ENCODE results near the gene TARBP2. TPM values are rescaled to one million over a fixed set of nuclear protein-coding genes. Genes with fewer than 3 reads are reported as not detected.
A peak's percentile ranks its signal among the peaks of the same experiment; 100 is the strongest.

Gene TARBP2
- total RNA-seq, 1 experiment from 2014 or later: 20.7 TPM

DNA sequence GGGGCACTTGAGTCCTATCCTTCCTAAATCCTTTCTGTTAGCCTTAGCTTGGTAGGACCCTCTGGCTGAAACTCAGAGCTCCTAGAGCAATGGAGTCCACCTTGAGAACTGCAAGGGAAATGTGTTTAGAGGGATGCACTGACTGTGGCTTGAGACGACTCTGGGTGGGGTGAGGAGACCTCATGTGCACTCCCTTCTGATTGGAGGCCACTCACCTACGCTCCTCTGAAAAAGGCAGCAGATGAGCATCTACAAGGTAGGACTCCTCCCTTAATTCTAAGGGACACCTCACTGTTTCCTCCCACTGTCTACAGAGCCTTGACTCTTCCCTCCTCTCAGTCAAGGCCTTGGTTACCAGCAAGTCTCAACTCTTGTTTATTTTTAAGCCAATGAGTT, 2.9 kb upstream of the TARBP2 start:
- intact Hi-C loops (cut with micrococcal nuclease; ENCODE audit: unreplicated experiment): no loop called here
- H3K27ac Mint-ChIP-seq (ENCODE audit: unreplicated experiment): no peak overlapping the region
- no TSS peak for BruUV-seq (replicated peaks)
- peaks cover 10% of the 10 kb centered on the region for H3K27me3 Mint-ChIP-seq (ENCODE audit: unreplicated experiment)
- TF ChIP-seq CTCF (IDR thresholded peaks at IDR 0.05; ENCODE audit: unreplicated experiment): no peak
- no peaks in the 10 kb centered on the region for H3K9me3 Mint-ChIP-seq (ENCODE audit: low read depth, unreplicated experiment)
- no peak for DNase-seq
- H3K4me1 Mint-ChIP-seq (ENCODE audit: low read depth, unreplicated experiment): peaks cover 40% of the 10 kb centered on the region
- CTCF ChIA-PET: no interaction called here
- H3K4me3 Mint-ChIP-seq (ENCODE audit: low read depth, unreplicated experiment): peak overlapping the region; percentile 76
- peaks cover 44% of the 10 kb centered on the region for H3K36me3 Mint-ChIP-seq (ENCODE audit: insufficient read depth, unreplicated experiment)

GRCh38 chr12:53499266-53500141, 1.6 kb upstream of the TARBP2 start, which contains the start of gene MAP3K12:
TSS of gene MAP3K12 (minus strand) at chr12:53499458. CDS start at chr12:53487391, 12,067 bp downstream.
- Mint-ChIP-seq H3K27me3 (ENCODE audit: unreplicated experiment) (peaks cover 10% of the 10 kb centered on the region), H3K36me3 (ENCODE audit: insufficient read depth, unreplicated experiment) (peaks cover 43% of the 10 kb centered on the region), H3K4me3 (ENCODE audit: low read depth, unreplicated experiment) (peak within 1 kb of the TSS; percentile 76), H3K9me3 (ENCODE audit: low read depth, unreplicated experiment) (no peaks in the 10 kb centered on the region), H3K27ac (ENCODE audit: unreplicated experiment) (peak within 1 kb of the TSS; percentile 62), H3K4me1 (ENCODE audit: low read depth, unreplicated experiment) (peaks cover 29% of the 10 kb centered on the region)
- peak; percentile 32 for DNase-seq
- no peak for TF ChIP-seq CTCF (IDR thresholded peaks at IDR 0.05; ENCODE audit: unreplicated experiment)
- intact Hi-C loops (cut with micrococcal nuclease; ENCODE audit: unreplicated experiment): no loop called here
- BruUV-seq (replicated peaks): no TSS peak
- CTCF ChIA-PET: interaction anchor here (0.6 kb wide), 1 partner anchor 15 kb away, joined by 4 read pairs; no protein-coding TSS in a partner anchor

DNA sequence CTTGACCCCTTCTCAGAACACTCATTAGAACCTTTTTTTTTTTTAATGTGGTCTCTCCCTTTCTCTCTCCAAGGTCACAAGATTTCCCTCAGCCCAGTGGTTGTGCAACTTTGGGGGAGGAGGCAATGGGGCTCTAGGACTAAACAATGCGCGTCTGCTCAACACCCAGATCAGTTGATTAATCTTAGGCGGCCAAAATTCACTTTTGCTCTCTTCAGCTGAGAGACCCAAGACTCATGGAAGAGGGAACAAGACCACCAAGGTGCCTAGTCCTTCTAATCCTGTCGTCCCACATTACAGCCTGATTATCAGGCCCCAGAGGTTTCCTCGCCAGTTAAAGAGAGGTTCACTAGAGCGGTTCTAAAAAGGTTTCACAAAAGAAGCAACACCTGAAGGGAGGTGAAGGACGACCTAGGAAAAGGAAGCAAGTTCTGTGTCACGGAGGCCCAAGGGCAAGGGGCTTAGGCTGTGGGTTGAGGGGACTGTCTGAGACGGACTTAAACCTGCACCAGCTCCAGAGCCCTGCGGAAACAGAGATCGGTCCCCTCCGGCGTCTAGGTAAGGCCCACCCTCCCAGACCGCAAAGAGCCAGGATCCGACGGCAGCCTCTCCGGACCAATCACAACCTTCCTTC, 824 bp upstream of the TARBP2 start:
- Mint-ChIP-seq H3K36me3 (ENCODE audit: insufficient read depth, unreplicated experiment) (peaks cover 50% of the 10 kb centered on the region), H3K27ac (ENCODE audit: unreplicated experiment) (peak overlapping the region; percentile 62), H3K4me1 (ENCODE audit: low read depth, unreplicated experiment) (peaks cover 29% of the 10 kb centered on the region), H3K27me3 (ENCODE audit: unreplicated experiment) (peaks cover 10% of the 10 kb centered on the region), H3K4me3 (ENCODE audit: low read depth, unreplicated experiment) (peak overlapping the region; percentile 76), H3K9me3 (ENCODE audit: low read depth, unreplicated experiment) (no peaks in the 10 kb centered on the region)
- intact Hi-C loops (cut with micrococcal nuclease; ENCODE audit: unreplicated experiment): no loop called here
- CTCF ChIA-PET: interaction anchor here (0.9 to 2.0 kb wide), 3 partner anchors 79 to 194 kb away, joined by 3 to 11 read pairs (median 4); partner anchors contain the start of gene AAAS
- TF ChIP-seq CTCF (IDR thresholded peaks at IDR 0.05; ENCODE audit: unreplicated experiment): no peak
- BruUV-seq (replicated peaks): TSS peak; percentile 87
- no peak for DNase-seq

DNA sequence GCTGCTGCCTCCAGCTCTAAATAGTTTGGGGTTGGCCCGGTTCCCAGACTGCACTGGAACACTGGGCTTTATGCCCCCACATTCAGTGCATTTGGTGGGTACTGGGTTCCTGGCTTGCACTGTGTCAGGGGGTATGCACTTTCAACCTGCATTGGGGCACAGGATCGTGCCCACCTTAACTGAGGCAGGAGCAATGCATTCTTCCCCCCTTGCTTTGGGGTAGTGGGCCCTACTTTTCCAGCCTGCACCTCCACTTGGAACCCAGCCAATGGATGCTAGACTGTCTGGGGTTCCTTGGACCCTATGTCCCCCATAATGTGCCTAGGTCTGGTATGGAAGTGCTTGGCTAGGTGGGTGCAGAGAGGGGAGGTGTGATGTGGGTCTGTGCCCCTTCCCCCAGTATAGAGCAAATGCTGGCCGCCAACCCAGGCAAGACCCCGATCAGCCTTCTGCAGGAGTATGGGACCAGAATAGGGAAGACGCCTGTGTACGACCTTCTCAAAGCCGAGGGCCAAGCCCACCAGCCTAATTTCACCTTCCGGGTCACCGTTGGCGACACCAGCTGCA, 615 bp downstream of the TARBP2 start:
- BruUV-seq (replicated peaks): TSS peak; percentile 69
- H3K4me1 Mint-ChIP-seq (ENCODE audit: low read depth, unreplicated experiment): peaks cover 18% of the 10 kb centered on the region
- peak overlapping the region; percentile 76 for H3K4me3 Mint-ChIP-seq (ENCODE audit: low read depth, unreplicated experiment)
- H3K36me3 Mint-ChIP-seq (ENCODE audit: insufficient read depth, unreplicated experiment): peaks cover 57% of the 10 kb centered on the region
- intact Hi-C loops (cut with micrococcal nuclease; ENCODE audit: unreplicated experiment): no loop called here
- CTCF ChIA-PET: interaction anchor here (0.5 to 2.0 kb wide), 4 partner anchors 80 to 180 kb away, joined by 3 to 11 read pairs (median 4); partner anchors contain the start of gene AAAS
- TF ChIP-seq CTCF (IDR thresholded peaks at IDR 0.05; ENCODE audit: unreplicated experiment): no peak
- DNase-seq: no peak
- H3K9me3 Mint-ChIP-seq (ENCODE audit: low read depth, unreplicated experiment): no peaks in the 10 kb centered on the region
- peaks cover 10% of the 10 kb centered on the region for H3K27me3 Mint-ChIP-seq (ENCODE audit: unreplicated experiment)
- no peak overlapping the region for H3K27ac Mint-ChIP-seq (ENCODE audit: unreplicated experiment)
